Right forelimb (tissue), 1 donor: ENCODE measurements around the gene TNFRSF11A.

Experiments
- DNase-seq: peaks from one replicate; pipeline ENCODE4 v3.0.0-alpha.2; 2018

The TNFRSF11A gene

DNA sequence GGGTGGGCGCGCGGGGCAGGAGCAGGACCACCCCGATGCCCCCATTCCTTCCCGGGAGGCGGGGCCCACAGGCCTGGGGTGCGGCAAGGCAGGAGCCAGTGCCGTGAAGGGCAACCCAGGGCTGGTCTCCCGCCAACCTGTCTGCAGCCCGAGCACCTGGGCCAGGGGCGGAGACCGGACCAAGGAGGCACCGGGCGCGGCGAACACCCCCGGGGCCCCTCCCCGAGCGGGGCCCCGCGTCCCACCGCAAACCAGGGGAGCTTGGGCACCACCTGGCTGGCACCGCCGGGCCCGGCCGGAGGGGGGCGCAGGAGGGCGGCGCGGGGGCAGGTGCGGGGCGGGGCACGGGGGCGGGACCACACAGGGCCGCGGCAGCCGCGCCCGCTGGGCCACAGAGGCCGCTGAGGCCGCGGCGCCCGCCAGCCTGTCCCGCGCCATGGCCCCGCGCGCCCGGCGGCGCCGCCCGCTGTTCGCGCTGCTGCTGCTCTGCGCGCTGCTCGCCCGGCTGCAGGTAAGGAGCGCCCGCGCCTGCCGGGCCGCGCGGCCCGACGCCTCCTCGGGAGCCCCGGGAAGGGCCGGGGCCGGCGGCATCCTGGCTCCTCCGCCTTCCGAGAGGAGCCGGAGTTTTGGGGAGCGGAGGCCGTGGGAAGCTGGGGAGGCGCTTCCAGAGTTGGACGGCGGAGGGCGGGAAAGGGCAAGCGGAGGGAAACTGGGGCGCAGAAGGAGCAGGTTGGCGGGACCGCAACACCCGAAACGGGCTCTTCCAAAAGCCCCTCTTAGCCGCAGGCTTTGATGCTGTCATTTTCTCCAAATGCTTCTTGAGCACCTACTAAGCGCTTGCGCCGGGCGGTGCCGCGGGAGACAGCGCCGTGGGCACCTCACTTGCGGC, at the start of gene TNFRSF11A:
TSS of gene TNFRSF11A (plus strand) at position 394 of the 889 bp plus-strand sequence. CDS start at position 437, 43 bp downstream.
- DNase-seq = no peak

DNA sequence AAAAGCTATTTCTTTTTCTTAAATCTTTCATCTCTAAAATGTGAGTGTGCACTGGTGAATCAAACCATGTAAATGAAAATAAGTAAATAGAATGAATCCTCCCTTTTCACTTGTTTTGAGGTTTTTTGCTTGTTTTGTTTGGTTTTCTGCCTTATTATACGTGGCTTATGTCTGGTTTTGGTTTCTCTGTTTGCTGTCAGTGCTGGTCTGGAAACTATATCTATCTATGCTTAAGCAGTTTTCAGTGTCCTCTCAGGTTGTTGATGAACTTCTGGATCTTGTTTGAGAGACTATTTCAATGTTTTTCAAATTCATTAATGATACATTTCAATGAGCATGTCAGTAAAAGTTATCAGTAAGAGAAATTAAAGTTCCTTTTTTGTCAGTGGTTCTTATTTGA, 48.1 kb upstream of the TNFRSF11A start:
- DNase-seq = no peak

DNA sequence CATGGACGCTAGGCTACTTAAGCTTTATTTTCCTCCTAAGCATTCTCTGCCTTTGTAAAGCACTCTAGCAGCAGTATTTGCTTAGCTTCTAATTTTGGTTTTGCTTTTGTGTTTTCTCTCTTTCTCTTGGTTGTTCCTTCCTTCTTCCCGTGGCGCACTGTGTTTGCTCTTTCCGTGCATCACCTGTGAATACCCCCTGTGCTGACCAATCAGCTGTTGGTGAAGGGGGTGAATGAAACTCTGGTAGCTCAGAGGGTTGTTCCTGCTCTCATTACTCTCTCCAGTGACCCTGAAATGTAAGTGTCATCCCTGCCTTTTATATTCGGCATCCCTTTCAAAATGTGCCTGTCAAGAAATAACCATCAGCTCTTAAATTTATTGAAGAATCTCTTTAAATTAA, 45.5 kb upstream of the TNFRSF11A start:
- DNase-seq = no peak

DNA sequence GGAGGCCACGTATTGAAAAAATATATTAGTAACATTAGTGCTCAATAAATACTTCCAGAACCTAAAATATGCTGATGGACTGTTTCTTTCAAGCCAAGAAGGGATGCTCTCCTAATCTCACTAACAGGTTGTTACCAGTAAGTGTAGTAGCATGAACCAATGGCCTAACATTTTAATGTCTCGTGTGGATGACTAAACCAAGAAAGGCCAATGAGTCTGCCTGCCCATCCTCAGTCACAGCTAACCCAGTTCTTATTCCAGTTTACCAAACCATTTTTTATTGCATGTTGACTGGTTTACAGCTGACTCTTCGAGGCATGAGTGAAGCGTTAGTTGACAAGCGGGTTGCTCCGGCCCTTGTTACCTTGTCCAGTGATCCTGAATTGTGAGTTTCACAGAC, 45.1 kb upstream of the TNFRSF11A start:
- no peak for DNase-seq

DNA sequence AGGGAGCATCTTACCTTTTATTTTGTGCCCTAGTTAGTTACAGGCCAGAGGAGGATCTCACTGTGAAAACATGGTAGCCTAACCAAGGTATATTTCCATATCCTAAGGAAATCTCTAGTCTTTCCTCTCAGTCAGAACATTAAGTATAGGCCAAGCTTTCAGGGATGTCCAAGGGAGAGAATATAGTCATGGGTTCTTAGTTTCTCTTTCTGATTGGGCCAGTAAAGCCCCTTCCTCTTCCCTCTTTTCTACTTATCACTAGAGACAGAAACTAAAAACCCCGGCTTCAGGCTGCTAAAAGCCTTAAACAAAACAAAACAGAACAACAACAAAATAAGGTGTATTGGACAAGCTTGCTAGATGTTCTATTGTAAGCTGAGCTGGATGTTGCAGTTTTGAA, 44.3 kb upstream of the TNFRSF11A start:
- no peak for DNase-seq

DNA sequence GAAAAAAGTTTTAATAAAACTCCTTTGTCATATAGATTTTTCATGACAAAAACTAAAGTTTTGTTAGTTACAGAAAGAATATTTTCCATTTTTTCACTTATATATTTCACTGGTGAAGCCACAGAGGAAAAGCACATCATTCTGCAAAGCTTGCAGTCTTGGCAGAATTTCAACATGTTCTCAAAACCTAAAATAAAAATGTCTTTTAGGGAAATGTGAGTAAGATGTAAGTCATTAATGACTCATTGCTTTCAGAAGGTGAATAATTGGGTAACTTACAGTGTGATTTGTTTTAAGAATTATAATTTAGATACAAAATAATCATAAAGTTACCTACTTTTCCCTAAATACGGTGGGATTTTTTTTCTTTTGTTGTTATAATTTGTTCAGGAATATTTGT, 43.4 kb upstream of the TNFRSF11A start:
- DNase-seq = no peak

DNA sequence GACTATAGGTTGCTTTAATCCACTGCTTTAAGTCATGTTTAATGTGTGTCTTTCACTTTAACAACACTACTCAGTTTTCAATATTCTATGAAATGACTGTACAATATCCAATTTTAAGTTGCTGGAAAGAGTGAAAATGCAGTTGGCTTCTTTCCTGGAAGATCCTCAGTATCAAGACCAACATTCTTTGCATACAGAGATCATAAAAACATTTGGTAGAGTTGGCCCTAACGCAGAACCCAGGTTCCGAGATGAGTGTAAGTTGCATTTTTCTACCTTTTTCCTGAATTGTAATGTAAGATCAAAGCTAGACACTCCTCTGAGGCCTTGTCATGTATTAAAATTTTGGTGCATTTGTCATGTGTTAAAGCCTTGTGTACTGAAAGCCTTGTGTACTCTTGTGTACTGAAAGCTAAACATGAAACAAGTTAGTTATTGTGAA, 42.9 kb upstream of the TNFRSF11A start:
- no peak for DNase-seq

DNA sequence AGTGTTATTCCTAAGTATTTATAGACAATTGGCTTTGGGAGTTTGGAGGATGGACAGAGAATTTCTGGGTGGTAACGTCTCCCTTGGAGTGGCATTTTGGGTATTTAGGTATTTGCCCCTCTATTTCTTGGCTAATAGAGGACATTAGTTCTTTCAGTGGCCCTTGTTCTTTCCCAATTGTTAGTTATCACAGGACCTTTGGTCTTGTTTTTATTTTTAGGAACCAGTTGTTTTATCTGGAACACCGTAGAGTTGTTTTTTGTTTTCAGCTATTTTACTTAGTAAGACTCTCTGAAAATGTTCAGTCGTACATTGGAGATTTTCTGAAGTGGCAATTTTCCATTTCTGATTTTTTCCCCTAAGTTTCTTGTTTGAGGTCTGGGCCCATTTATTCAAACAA, 40.5 kb upstream of the TNFRSF11A start:
- DNase-seq = no peak

DNA sequence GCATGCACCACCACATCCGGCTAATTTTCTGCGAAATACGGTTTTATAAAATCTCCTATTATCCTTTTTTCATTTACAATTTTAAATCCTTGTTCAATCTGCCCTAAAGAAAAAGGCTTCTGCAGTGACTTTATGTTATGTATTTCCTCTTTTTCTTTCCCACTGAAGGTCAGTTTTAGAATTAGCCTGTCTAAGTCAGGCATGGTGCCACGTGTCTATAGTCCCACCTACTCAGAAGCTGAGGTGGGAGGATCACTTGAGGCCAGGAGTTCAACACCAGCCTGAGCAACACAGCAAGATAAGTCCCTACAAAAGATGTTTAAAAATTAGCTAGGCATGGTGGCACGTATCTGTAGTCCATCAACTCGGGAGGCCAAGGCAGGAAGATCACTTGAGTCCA, 39.8 kb upstream of the TNFRSF11A start:
- DNase-seq = no peak

DNA sequence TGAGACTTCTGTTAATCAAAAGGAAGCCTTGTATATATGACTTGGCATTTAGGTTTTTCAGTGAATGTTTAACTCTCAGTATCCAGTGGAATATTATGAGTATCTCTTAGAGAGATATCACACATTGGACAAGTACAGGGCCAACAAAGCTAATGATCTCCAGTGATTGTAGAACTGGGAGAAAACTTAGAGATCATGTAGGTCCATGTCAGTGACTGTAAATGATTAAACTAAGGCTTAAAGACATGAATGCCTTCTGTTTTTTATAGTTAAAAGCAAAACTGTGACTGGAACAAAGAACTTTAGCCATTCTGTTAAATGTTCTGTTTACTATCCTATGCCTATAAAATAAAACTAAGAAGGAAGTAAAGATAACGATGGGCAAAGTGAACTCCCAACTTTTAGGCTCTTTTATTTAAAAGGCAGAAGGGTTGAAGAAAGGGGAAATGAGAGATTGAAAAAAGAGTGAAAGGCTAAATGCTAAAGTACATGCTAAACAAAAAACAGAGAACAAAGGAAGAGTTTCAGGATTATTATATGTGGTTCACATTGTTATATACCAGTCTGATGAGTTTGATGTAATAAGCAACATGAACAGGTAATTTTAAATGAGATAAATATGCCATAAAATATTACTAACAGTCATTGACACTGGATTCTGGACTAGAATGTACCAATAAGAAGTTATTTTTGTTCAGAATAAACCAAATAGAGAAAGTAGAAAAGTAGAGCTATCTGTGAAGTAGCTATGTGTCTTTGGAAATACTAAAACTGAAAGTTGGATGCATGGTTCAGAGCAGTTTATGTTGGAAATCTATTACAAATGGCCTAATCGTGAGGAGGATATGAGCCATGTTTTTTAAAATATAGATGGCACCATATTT, 37.1 kb upstream of the TNFRSF11A start:
- DNase-seq = no peak

DNA sequence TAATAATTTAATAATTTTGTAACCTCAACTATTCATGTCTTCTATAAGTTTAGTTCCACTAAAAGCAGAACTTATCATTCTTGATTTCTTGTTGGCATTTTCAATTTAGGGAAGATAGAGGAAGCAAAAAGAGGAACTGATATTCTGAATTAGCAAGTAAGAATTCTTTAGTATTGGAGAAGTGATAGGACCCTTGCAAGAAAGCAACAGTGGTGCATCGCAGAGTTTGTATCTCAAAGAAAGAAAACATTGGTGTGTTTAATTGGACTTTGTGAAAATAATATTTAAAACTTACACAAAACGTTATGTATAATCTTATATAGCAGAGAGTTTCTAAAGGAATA, 36.5 kb upstream of the TNFRSF11A start:
- no peak for DNase-seq

DNA sequence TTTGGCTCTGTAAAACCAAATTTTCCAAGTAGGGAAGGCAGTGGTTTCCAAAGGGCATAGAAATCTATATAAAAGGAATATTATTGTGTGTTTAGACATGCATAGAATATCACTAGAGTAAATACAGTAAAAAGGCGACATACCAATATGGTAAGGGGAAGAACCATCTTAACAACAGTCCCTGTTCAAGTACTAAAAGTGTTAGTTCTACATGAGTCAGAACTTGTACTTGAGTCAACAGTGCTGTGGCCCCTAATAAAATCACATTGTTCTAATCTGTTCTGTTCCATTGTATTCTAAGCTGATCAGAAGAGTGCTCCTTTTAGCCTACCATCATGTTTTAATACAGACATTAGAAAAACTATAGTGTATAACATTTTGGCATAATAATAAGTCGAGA, 36.1 kb upstream of the TNFRSF11A start:
- DNase-seq = no peak

DNA sequence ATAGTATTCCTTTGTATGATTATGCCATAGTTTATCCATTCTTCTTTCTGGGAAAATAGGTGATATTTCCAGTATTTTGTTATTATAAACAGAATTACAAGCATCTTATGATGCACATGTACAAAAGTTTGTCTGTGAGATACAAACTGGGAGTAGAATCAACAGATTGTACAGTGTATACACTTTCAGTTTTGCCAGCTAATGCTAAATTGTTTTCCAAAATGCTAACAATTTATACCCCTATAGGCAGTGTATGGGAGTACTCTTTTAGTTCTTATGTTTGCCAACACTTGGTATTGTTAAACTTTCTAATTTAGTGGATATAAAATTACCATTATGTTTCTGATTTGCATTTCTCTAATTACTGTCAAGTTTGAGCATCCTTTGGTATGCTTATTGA, 31.0 kb upstream of the TNFRSF11A start:
- no peak for DNase-seq

DNA sequence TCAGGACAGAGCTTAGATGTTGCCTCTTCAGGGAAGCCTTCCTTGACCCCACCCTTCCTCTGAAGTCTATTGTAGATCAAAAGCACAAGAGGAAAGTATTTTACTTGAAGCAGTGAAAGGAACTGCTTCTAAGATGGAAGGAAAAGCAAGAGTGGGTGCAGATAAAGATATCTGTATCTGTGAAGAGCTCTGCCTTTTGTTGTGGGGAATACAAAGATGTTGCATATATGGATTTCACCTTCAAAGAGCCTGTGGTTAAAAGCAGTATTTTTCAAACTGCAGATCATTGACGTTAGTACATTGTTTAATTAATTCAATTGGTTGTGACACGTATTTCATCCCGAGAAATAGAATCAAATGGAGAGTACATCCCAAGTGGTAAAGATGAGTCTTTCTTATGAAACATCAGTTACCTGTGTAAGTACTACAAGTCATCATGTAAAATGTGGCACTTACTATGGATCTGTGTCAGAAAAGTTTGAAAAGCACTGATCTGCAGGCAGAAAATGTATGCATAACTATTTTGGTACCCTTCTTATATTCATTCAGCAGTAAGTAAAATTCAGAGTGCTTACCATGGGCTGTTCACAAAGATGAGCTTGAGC, 24.6 kb upstream of the TNFRSF11A start:
- no peak for DNase-seq

DNA sequence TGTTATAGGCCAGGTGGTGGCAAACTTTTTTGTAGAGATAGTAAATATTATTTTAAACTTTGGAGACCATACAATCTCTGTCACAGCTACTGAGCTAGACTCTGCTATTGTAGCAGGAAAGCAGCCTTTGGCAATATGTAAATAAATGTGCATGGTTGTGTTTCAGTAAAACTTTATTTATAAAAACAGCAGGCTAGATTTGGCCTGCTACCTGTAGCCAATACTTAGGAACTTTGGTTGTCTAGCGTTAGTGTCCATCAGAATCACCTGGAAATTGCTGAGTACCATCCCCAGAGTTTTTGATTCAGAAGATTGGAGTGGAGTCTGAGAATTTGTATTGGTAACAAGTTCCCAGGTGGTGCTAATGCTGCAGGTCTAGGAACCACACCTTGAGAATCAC, 23.8 kb upstream of the TNFRSF11A start:
- no peak for DNase-seq

DNA sequence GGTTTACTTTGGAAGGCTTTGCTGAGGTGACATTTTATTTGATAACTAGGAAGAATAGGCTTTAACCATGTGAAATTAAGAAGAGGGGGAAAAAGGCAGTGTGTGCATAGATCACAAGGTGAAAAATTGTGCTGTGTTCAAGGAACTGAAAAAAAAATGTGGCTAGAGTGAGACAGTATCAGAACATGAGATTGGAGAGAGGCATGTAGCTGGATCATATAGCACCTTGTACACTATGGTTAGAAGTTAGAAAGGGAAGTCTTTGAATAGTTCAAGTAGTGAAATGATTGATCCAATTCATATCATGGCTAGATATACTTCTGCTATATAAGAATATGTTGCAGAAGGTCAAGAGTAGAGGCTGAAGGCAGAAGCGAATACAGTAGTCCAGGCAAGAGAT, 12.3 kb upstream of the TNFRSF11A start:
- DNase-seq = no peak

DNA sequence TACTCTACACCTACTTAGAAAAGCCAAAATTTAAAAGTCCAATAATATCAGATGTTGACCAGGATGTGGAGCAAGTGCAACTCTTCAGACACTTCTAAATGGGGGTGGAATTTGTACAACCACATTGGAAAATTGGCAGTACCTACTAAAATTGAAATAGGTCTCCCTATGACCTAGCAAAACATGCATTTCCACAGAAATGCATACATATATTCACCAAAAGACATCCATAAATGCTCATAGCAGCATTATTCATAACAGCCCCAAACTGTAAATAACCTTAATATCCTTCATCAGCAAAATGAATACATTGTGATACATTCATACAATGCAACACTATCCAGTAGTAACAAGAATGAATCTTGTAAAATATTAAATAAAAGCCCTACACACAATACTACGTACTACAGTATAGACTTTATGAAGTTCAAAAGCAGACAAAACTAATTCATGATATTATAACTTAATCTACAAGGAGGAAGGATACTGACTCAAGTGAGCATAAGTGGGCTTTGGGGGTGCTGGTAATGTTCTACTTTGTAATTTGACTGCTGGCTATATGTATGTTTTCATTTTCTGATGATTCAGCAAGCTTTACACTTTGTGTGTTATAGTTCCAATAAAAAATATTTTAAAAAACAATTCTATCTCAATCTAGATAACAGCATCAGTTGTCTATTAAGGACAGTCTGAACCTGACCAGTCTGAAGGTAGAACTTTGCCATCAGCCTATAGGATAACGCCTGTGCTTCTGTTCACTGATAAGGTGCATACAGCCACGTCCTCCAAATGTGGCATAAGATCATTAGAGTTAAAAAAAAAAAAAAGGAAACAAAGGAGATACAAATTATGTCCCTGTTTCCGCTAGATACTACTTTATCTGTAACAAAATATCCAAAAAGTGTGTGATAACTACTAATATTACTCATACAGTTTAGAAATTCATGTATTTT, 6.6 kb upstream of the TNFRSF11A start:
- no peak for DNase-seq

DNA sequence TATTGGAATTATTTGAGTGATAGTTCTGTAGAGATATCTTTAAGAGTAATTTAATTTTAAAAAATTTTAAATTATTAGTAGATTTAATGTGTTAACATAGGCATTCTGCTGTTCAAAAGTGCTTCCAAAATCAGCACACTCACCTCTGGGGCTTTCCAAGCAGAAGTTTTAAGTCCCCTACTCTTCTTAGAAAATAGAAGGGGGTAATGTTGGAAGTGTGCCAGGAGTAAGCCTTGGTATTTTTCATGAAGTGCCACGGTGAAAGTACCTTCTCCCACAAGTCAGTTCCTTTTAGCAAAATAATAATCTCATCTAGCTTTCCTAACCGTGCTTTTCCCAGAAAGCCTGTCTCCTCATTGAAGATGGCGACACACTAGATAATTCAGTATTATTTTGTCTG, 3.9 kb upstream of the TNFRSF11A start:
- no peak for DNase-seq

DNA sequence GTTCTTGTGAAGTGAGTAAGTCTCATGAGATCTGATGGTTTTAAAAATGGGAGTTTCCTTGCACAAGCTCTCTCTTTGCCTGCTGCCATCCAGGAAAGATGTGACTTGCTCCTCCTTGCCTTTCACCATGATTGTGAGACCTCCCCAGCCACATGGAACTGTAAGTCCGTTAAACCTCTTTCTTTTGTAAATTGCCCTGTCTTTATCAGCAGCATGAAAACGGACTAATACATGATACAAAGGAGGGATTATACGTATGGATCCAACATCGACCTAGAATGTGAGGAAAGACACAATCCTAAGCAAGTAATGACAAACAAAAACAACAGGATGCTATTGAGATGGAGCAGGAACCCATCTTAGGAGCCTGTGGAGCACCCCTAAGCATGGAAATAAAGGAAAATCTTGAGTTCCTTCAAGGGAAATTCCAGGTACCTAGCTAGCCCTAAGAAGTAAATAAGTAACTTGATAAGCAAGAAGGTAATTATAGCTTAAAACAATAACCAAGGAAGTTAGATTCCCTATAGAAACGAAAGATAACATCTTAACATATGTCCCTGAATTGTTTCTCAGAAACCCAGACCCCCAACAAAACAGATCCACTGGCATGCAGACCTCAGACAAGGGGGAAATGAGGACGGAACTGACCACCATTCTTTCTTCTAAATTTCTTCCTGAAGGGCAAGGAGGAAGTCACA, 1.5 kb upstream of the TNFRSF11A start:
- no peak for DNase-seq

DNA sequence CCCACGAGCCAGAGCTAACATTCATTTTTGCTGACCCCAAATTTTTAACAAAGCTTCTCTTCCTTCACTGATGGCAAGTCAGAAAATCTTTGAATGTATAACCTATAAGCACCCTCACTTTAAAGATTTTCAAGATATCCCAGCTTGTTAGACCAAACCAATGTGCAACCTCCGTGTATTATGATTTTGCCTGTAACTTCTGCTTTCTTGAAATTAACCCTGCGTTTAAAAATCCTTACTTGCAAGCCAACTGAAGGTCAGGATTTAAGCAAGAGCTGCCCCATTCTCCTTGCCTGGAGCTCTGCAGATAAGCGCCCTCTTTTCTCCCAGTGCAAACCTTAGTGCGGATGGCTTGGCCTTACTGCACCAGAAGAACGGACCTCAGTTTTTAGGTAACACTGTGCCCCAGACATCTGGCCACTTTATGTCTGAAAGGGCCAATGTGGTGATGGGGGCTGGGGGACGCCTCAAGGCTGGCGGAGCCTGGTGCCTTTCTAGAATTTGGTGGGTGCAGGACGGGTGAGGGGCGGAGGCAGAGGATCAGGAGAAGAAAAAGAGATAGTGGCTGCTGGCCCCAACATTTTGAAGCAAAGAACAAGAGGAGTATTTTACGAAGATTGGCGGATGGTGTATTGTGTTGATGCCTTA, 805 bp upstream of the TNFRSF11A start:
- no peak for DNase-seq
